ENCODE measurements around the gene TPO.

Gene TPO

DNA sequence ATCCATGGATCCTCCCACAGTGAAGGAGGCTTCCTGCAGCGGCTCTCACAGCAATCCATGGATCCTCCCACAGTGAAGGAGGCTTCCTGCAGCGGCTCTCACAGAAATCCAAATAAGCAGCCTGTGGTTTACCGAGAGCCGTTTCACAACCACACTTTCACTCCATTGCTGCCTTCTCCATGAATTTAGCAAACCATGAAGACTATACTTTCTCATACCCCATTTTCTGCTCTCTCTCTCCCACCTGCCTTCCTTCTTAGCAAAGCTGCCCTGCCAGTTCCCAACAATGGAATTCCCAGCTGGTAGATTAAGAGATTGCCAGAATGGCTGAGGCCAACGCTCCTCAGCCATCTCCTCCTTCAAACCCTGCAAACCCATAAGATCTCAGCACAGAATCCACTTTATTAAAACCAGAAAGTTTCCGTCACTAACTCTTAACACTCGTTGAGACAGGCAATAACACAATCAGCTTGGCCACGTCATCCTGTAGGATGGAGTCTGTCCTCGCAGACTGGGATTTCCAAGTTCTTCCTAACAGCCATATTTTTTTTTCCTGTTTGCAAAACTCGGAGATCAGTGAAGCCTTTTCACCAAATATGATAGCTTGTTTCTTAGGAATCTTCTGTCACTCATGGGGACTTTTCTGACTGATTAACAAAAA, 168.8 kb downstream of the TPO start:
- TF ChIP-seq, protein P1, sequence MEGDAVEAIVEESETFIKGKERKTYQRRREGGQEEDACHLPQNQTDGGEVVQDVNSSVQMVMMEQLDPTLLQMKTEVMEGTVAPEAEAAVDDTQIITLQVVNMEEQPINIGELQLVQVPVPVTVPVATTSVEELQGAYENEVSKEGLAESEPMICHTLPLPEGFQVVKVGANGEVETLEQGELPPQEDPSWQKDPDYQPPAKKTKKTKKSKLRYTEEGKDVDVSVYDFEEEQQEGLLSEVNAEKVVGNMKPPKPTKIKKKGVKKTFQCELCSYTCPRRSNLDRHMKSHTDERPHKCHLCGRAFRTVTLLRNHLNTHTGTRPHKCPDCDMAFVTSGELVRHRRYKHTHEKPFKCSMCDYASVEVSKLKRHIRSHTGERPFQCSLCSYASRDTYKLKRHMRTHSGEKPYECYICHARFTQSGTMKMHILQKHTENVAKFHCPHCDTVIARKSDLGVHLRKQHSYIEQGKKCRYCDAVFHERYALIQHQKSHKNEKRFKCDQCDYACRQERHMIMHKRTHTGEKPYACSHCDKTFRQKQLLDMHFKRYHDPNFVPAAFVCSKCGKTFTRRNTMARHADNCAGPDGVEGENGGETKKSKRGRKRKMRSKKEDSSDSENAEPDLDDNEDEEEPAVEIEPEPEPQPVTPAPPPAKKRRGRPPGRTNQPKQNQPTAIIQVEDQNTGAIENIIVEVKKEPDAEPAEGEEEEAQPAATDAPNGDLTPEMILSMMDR (IDR thresholded peaks at IDR 0.05): no peak
- intact Hi-C loops (cut with DNase I; ENCODE audit: low total_unique reads): no loop called here

DNA sequence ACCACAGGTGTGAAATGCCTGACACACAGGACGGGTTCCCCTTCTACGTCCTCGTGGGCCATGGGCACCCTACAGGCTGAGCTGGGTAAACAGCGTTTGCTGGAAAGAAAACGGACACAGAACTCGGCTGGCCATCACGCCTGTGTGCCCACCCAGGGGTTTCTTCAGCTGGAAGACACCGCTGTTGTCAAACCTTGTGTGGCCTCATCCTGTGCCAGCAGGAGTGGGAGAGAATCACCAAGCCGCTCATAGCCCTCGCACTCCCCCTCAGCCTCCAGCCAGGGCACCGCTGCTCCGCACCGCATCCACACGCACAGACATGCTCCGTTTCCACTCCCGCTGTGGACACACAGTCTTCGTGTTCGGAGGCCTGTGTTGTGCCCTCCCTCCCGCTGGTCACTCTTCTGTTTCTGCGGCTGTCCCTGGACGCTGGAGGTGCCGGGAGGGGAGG, 169.7 kb downstream of the TPO start:
- Histone ChIP-seq H3K4me1 (no peaks in the 10 kb centered on the region), H3K27me3 (peaks cover 0 to 17% of the 10 kb centered on the region in 2 donors), H3K36me3 (no peaks in the 10 kb centered on the region), H3K9me3 (no peaks in the 10 kb centered on the region), H3K4me3 (no peak overlapping the region), H3K27ac (no peak overlapping the region)
- DNase-seq: peak in 1 of 2 donors; percentile 43
- intact Hi-C loops (cut with DNase I; ENCODE audit: low total_unique reads): no loop called here
- TF ChIP-seq, protein P1 (IDR thresholded peaks at IDR 0.05): no peak

More for the DNA sequence above, 168.8 kb downstream of the TPO start:
- H3K4me1 ChIP-seq: no peaks in the 10 kb centered on the region
- H3K9me3 ChIP-seq: no peaks in the 10 kb centered on the region
- no peak overlapping the region for H3K27ac ChIP-seq
- H3K27me3 ChIP-seq: peaks cover 0 to 15% of the 10 kb centered on the region in 2 donors
- no peaks in the 10 kb centered on the region for H3K36me3 ChIP-seq
- peak in 1 of 2 donors; percentile 7 for DNase-seq
- H3K4me3 ChIP-seq: no peak overlapping the region

DNA sequence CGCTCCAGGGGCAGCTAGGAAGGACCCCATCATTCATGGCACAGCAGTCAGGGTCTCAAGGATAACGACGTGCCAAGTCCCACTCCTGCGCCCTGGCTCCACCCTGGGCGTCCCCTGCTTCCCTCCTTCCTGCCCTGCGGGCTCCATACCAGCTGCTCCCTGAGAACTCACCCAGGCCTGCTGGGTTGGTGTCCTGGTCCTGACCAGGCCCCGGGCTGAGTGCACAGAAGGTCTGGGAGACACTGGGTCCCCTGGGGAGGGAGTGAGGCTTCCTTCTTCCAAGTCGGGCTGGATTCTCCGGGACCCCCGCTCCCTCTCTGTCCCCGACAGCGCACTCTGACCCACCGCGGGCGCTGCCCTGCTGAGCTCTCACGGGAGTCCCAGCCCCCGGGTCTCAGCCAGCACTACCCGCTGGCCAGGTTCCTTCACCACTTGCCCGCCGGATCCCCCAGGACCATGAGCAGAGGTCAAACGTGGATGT, 170.8 kb downstream of the TPO start:
- peak in 1 of 2 donors; percentile 52 for DNase-seq
- Histone ChIP-seq H3K27me3 (peaks cover 0 to 20% of the 10 kb centered on the region in 2 donors), H3K36me3 (no peaks in the 10 kb centered on the region), H3K9me3 (no peaks in the 10 kb centered on the region), H3K4me3 (no peak overlapping the region), H3K27ac (no peak overlapping the region), H3K4me1 (no peaks in the 10 kb centered on the region)
- TF ChIP-seq, protein P1 (IDR thresholded peaks at IDR 0.05): no peak
- intact Hi-C loops (cut with DNase I; ENCODE audit: low total_unique reads): no loop called here

DNA sequence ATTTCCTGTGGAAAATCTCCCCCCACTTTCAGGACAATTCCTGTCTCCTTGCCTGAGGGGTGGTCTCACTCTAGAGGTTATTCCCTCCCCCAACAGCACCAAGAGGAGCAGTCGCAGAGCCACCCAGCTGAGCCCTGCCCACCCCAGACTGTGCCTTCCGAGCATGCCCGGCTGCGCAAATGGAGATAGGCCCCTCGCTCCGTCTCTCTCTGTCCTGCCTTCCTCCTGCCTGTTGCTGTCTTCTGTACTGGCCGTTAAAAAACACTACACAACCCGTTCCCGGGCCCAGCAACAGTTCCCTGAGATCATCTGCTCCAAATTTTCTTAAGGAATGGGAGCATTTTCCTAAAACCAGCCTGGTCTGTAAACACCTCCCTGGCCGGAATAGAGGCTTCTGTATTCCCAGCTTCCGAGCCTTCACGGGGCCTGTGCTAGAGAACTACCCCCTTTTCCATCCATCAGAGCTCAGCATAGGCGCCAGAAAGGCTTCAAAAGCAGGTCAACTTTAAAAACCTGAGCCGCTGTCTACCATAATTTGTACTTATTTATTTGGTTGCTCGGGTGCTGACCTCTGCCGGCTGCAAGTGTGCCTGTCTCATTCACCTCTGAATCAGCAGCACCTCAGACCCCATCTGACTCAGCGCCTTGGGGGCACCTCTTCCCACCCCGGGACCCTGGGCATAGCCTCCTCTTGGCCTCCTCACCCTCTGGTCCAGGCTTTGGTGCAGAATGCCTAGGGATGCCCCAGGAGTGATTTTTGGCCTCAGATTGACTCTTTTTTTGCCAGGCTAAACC, 171.6 kb downstream of the TPO start:
- no peaks in the 10 kb centered on the region for H3K9me3 ChIP-seq
- no peak for DNase-seq
- no peak overlapping the region for H3K4me3 ChIP-seq
- intact Hi-C loops (cut with DNase I; ENCODE audit: low total_unique reads): no loop called here
- no peaks in the 10 kb centered on the region for H3K4me1 ChIP-seq
- TF ChIP-seq, protein P1 (IDR thresholded peaks at IDR 0.05): no peak
- no peaks in the 10 kb centered on the region for H3K36me3 ChIP-seq
- peaks cover 0 to 20% of the 10 kb centered on the region in 2 donors for H3K27me3 ChIP-seq
- H3K27ac ChIP-seq: no peak overlapping the region

DNA sequence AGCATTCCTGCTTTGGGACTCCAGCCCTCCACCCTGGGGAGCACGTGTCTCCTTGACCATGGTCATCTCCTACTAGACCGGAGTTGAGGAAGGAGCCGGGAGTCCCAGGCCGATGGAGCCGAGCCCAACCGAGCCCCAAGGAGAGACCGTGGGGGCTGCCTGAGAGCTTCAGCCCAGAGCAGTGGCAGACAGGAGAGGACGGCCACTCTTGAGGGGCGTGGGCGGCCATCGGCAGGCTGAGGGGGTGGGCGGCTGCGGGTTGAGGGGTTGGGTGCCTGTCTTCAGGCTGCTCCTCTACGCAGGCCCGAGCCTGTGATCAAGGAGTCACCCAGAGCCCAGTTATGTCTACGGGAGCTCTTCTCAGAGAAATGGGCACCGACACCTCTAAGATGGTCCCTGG, 172.4 kb downstream of the TPO start:
- Histone ChIP-seq H3K4me1 (no peaks in the 10 kb centered on the region), H3K27ac (no peak overlapping the region), H3K4me3 (no peak overlapping the region), H3K36me3 (no peaks in the 10 kb centered on the region), H3K27me3 (peaks cover 0 to 20% of the 10 kb centered on the region in 2 donors), H3K9me3 (no peaks in the 10 kb centered on the region)
- intact Hi-C loops (cut with DNase I; ENCODE audit: low total_unique reads): no loop called here
- TF ChIP-seq, protein P1 (IDR thresholded peaks at IDR 0.05): no peak
- no peak for DNase-seq
